Mucosa of rectum (tissue), 2 donors: ENCODE measurements around the gene OMA1.
"Not testable (repeated sequence)": the region's sequence is repeated elsewhere in the genome, so short reads cannot be mapped to it uniquely, and the experiment has no call there.

Experiments used
- H3K27ac ChIP-seq, 2 donors: one replicate each; pipeline ENCODE4 v1.7.0; 2013; ENCODE audit warnings: inconsistent platforms in 2 of 2, low read depth in 2 of 2, low read length in 2 of 2
- H3K27me3 ChIP-seq, 2 donors: one replicate each; pipeline ENCODE4 v1.7.0; 2013; ENCODE audit warnings: low read length in 2 of 2; ENCODE audit not compliant: control insufficient read depth in 2 of 2, insufficient read depth in 2 of 2
- H3K36me3 ChIP-seq, 2 donors: one replicate each; pipeline ENCODE4 v1.7.0; 2013; ENCODE audit warnings: low read length in 2 of 2; ENCODE audit not compliant: control insufficient read depth in 2 of 2, insufficient read depth in 2 of 2
- H3K4me1 ChIP-seq, 2 donors: one replicate each; pipeline ENCODE4 v1.7.0; 2013; ENCODE audit warnings: low read length in 2 of 2, mild to moderate bottlenecking in 1 of 2; ENCODE audit not compliant: control insufficient read depth in 2 of 2, insufficient read depth in 2 of 2
- H3K4me3 ChIP-seq, 2 donors: one replicate each; pipeline ENCODE4 v1.7.0; 2013; ENCODE audit warnings: low read length in 2 of 2
- H3K9ac ChIP-seq, 2 donors: one replicate each; pipeline ENCODE4 v1.7.0; 2013; ENCODE audit warnings: low read length in 2 of 2, low read depth in 1 of 2, mild to moderate bottlenecking in 1 of 2
- H3K9me3 ChIP-seq, 2 donors: one replicate each; pipeline ENCODE4 v1.7.0; 2013; ENCODE audit warnings: low read length in 2 of 2; ENCODE audit not compliant: control insufficient read depth in 2 of 2
- donor health status: healthy.
- donor health status: Normal muscosa, but diverticular disease.

OMA1 gene

GRCh38 chr1:58584082-58584895, 37.8 kb upstream of the OMA1 start:
- Histone ChIP-seq H3K9ac (no peak overlapping the region), H3K27me3 (no peaks in the 10 kb centered on the region), H3K9me3 (no peaks in the 10 kb centered on the region), H3K36me3 (no peaks in the 10 kb centered on the region), H3K4me1 (peaks cover 0 to 5% of the 10 kb centered on the region in 2 donors), H3K27ac (peak overlapping the region in 1 of 2 donors; percentile 26), H3K4me3 (no peak overlapping the region)

- Histone ChIP-seq H3K4me1 (peaks cover 0 to 5% of the 10 kb centered on the region in 2 donors), H3K27me3 (no peaks in the 10 kb centered on the region), H3K4me3 (no peak overlapping the region), H3K36me3 (no peaks in the 10 kb centered on the region), H3K27ac (no peak overlapping the region), H3K9ac (no peak overlapping the region), H3K9me3 (no peaks in the 10 kb centered on the region)
These were observed 37.0 kb upstream of the OMA1 start for GRCh38 chr1:58583496-58583895.

- not testable (repeated sequence) for H3K4me3 ChIP-seq, H3K27ac ChIP-seq, H3K9ac ChIP-seq, H3K9me3 ChIP-seq, H3K4me1 ChIP-seq, H3K27me3 ChIP-seq, H3K36me3 ChIP-seq
These were observed 35.6 kb upstream of the OMA1 start for GRCh38 chr1:58582143-58582542.

GRCh38 chr1:58581641-58582040, 35.1 kb upstream of the OMA1 start:
- Histone ChIP-seq H3K4me1 (peaks cover 4 to 13% of the 10 kb centered on the region in 2 donors), H3K4me3 (no peak overlapping the region), H3K27ac (no peak overlapping the region), H3K9ac (no peak overlapping the region), H3K27me3 (peaks cover 1 to 7% of the 10 kb centered on the region in 2 donors), H3K9me3 (no peaks in the 10 kb centered on the region), H3K36me3 (no peaks in the 10 kb centered on the region)

GRCh38 chr1:58580186-58580585, 33.7 kb upstream of the OMA1 start:
- H3K4me1 ChIP-seq: peaks cover 8 to 14% of the 10 kb centered on the region in 2 donors
- H3K36me3 ChIP-seq: no peaks in the 10 kb centered on the region
- peaks cover 9 to 11% of the 10 kb centered on the region in 2 donors for H3K27me3 ChIP-seq
- no peak overlapping the region for H3K4me3 ChIP-seq
- no peak overlapping the region for H3K27ac ChIP-seq
- no peaks in the 10 kb centered on the region for H3K9me3 ChIP-seq
- H3K9ac ChIP-seq: no peak overlapping the region

- H3K36me3 ChIP-seq: no peaks in the 10 kb centered on the region
- H3K4me1 ChIP-seq: peaks cover 8 to 9% of the 10 kb centered on the region in 2 donors
- peaks cover 9 to 14% of the 10 kb centered on the region in 2 donors for H3K27me3 ChIP-seq
- H3K9ac ChIP-seq: no peak overlapping the region
- no peak overlapping the region for H3K27ac ChIP-seq
- no peaks in the 10 kb centered on the region for H3K9me3 ChIP-seq
- peak overlapping the region; percentile 53 to 54 for H3K4me3 ChIP-seq
These were observed 31.1 kb upstream of the OMA1 start for GRCh38 chr1:58577654-58578030.

GRCh38 chr1:58576727-58577653, 30.5 kb upstream of the OMA1 start, which contains the start of gene TACSTD2:
Gene TACSTD2 (minus strand): TSS chr1:58577252. CDS start chr1:58577156, 96 bp downstream.
- H3K4me1 ChIP-seq: peaks cover 8 to 9% of the 10 kb centered on the region in 2 donors

GRCh38 chr1:58576325-58576726, 29.8 kb upstream of the OMA1 start:
- peaks cover 9 to 14% of the 10 kb centered on the region in 2 donors for H3K27me3 ChIP-seq
- H3K9ac ChIP-seq: no peak overlapping the region
- no peaks in the 10 kb centered on the region for H3K9me3 ChIP-seq
- H3K36me3 ChIP-seq: no peaks in the 10 kb centered on the region
- H3K4me1 ChIP-seq: peaks cover 8 to 9% of the 10 kb centered on the region in 2 donors
- peak overlapping the region; percentile 53 to 54 for H3K4me3 ChIP-seq
- no peak overlapping the region for H3K27ac ChIP-seq

More at GRCh38 chr1:58576727-58577653, 30.5 kb upstream of the OMA1 start, which contains the start of gene TACSTD2:
- Histone ChIP-seq H3K4me3 (peak within 1 kb of the TSS; percentile 53 to 54), H3K9ac (peak within 1 kb of the TSS in 1 of 2 donors; percentile 48), H3K9me3 (no peaks in the 10 kb centered on the region), H3K27me3 (peaks cover 9 to 14% of the 10 kb centered on the region in 2 donors), H3K36me3 (no peaks in the 10 kb centered on the region), H3K27ac (no peak within 1 kb of the TSS)

GRCh38 chr1:58575551-58576324, 29.2 kb upstream of the OMA1 start:
- Histone ChIP-seq H3K27ac (no peak overlapping the region), H3K4me1 (peaks cover 8 to 9% of the 10 kb centered on the region in 2 donors), H3K9me3 (no peaks in the 10 kb centered on the region), H3K27me3 (peaks cover 9 to 14% of the 10 kb centered on the region in 2 donors), H3K4me3 (peak overlapping the region in 1 of 2 donors; percentile 50), H3K36me3 (no peaks in the 10 kb centered on the region), H3K9ac (no peak overlapping the region)
